Neural cell (in vitro differentiated cells): ENCODE measurements around the gene CRTC3. TPM values are rescaled to one million over a fixed set of nuclear protein-coding genes. Genes with fewer than 3 reads are reported as not detected.

Experiments
- H2AFZ ChIP-seq: fragments of 200-600, 300-800 bp; sonication (generic), shearing (Covaris generic); 2 replicates; pipeline ENCODE4 v1.6.0; 2014; ENCODE audit warnings: low read depth, mild to moderate bottlenecking, antibody characterized with exemption, low read length, moderate library complexity
- H3F3A ChIP-seq: fragments of 200-600 bp; shearing (Covaris generic); 2 replicates; pipeline ENCODE4 v1.6.1; 2016; ENCODE audit warnings: mild to moderate bottlenecking, moderate library complexity, mixed read lengths, antibody characterized with exemption, low read length; ENCODE audit not compliant: insufficient read depth, poor library complexity, severe bottlenecking
- H3K27ac ChIP-seq: fragments of 200-600, 300-800 bp; sonication (generic), shearing (Covaris generic); 2 replicates; pipeline ENCODE4 v1.5.1; 2014; ENCODE audit warnings: mild to moderate bottlenecking, low read length, moderate library complexity
- H3K27me3 ChIP-seq: fragments of 300-800, 200-600 bp; sonication (generic), shearing (Covaris generic); 2 replicates; pipeline ENCODE4 v1.6.0; 2014; ENCODE audit warnings: mild to moderate bottlenecking, low read depth, low read length, moderate library complexity; ENCODE audit not compliant: insufficient read depth
- H3K36me3 ChIP-seq: fragments of 300-800, 200-600 bp; sonication (generic), shearing (Covaris generic); 2 replicates; pipeline ENCODE4 v1.5.1; 2014; ENCODE audit warnings: mild to moderate bottlenecking, antibody characterized with exemption, low read length, moderate library complexity; ENCODE audit not compliant: insufficient read depth
- H3K4me2 ChIP-seq: fragments of 300-800, 200-600 bp; sonication (generic), shearing (Covaris generic); 2 replicates; pipeline ENCODE4 v1.6.0; 2014; ENCODE audit warnings: mild to moderate bottlenecking, low read length
- H3K4me3 ChIP-seq: fragments of 300-800, 200-600 bp; sonication (generic), shearing (Covaris generic); 2 replicates; pipeline ENCODE4 v1.5.1; 2014; ENCODE audit warnings: mild to moderate bottlenecking, low read length, moderate library complexity
- H3K79me2 ChIP-seq: fragments of 200-600 bp; shearing (Covaris generic); replicated peaks from 2 replicates; pipeline ENCODE4 v1.6.0; 2014; ENCODE audit warnings: mild to moderate bottlenecking, low read length, moderate library complexity; ENCODE audit not compliant: insufficient read depth
- H3K9ac ChIP-seq: fragments of 300-800, 200-600 bp; sonication (generic), shearing (Covaris generic); 2 replicates; pipeline ENCODE4 v1.6.1; 2016; ENCODE audit warnings: mild to moderate bottlenecking, low read length, mixed read lengths
- H3K9me2 ChIP-seq: fragments of 200-600 bp; shearing (Covaris generic); 2 replicates; pipeline ENCODE4 v1.6.1; 2016; ENCODE audit warnings: mild to moderate bottlenecking, low read length, mixed read lengths; ENCODE audit not compliant: insufficient read depth
- H3K9me3 ChIP-seq: fragments of 200-600, 300-800 bp; sonication (generic), shearing (Covaris generic); 2 replicates; pipeline ENCODE4 v1.6.1; 2016; ENCODE audit warnings: mild to moderate bottlenecking, mixed run types, low read length, moderate library complexity, mixed read lengths
- H4K20me1 ChIP-seq: fragments of 200-600 bp; shearing (Covaris generic); 2 replicates; pipeline ENCODE4 v1.6.1; 2016; ENCODE audit warnings: mild to moderate bottlenecking, mixed run types; ENCODE audit not compliant: insufficient read depth
- CTCF ChIP-seq: fragments of 450-650 bp; IDR thresholded peaks from 2 replicates; pipeline ENCODE4 v1.5.1; 2014; ENCODE audit warnings: antibody characterized with exemption, mild to moderate bottlenecking, moderate library complexity; ENCODE audit not compliant: poor library complexity, severe bottlenecking
- EP300 ChIP-seq: fragments of 450-650 bp; conservative IDR thresholded peaks from 2 replicates; pipeline ENCODE4 v1.6.1; 2014; ENCODE audit warnings: antibody characterized with exemption, mild to moderate bottlenecking, moderate library complexity; ENCODE audit not compliant: poor library complexity, severe bottlenecking
- EZH2 ChIP-seq: fragments of 200-600, 300-800 bp; shearing (Covaris generic), sonication (generic); IDR thresholded peaks from 2 replicates; pipeline ENCODE4 v1.6.1; 2014; ENCODE audit warnings: antibody characterized with exemption, low read length, borderline replicate concordance, mild to moderate bottlenecking; ENCODE audit not compliant: insufficient read depth, poor library complexity, severe bottlenecking
- MXI1 ChIP-seq: fragments of 450-650 bp; conservative IDR thresholded peaks from 2 replicates; pipeline ENCODE4 v1.6.1; 2014; ENCODE audit warnings: antibody characterized with exemption, mild to moderate bottlenecking; ENCODE audit not compliant: poor library complexity, severe bottlenecking
- POLR2AphosphoS5 ChIP-seq: IDR thresholded peaks from 2 replicates; pipeline ENCODE4 v1.6.1; 2012
- RAD21 ChIP-seq: fragments of 450-650 bp; conservative IDR thresholded peaks from 2 replicates; pipeline ENCODE4 v1.6.1; 2014; ENCODE audit warnings: antibody characterized with exemption, mild to moderate bottlenecking, moderate library complexity
- REST ChIP-seq: IDR thresholded peaks from 2 replicates; pipeline ENCODE4 v1.6.1; 2012; ENCODE audit warnings: borderline replicate concordance
- SMC3 ChIP-seq: fragments of 450-650 bp; conservative IDR thresholded peaks from 2 replicates; pipeline ENCODE4 v1.6.1; 2014; ENCODE audit warnings: antibody characterized with exemption, mild to moderate bottlenecking, moderate library complexity; ENCODE audit not compliant: poor library complexity
- TAF1 ChIP-seq: IDR thresholded peaks from 2 replicates; pipeline ENCODE4 v1.6.1; 2012; ENCODE audit warnings: low read depth
- polyA plus RNA-seq: library from polyadenylated mRNA; depleted of rRNA; stranded (reverse); fragments of >200 nt; gene quantifications from 2 replicates; pipeline ENCODE4 v1.2.3, GENCODE V29; 2014

The CRTC3 gene
- polyA plus RNA-seq, 1 donor from 2014 or later, result 5.5 TPM

- H3F3A ChIP-seq, result no peaks in the 10 kb centered on the region
- H3K79me2 ChIP-seq, result no peaks in the 10 kb centered on the region
- no peaks in the 10 kb centered on the region for H3K27me3 ChIP-seq
- no peak overlapping the region for H3K4me3 ChIP-seq
- no peaks in the 10 kb centered on the region for H3K9me2 ChIP-seq
- no peaks in the 10 kb centered on the region for H3K36me3 ChIP-seq
- no peak overlapping the region for H2AFZ ChIP-seq
- no peak overlapping the region for H3K27ac ChIP-seq
- no peak overlapping the region for H3K4me2 ChIP-seq
- TF ChIP-seq MXI1, result no peak
- TF ChIP-seq CTCF, result no peak
- no peak for TF ChIP-seq EZH2
- TF ChIP-seq EP300, result no peak
- no peak for TF ChIP-seq POLR2AphosphoS5
- TF ChIP-seq TAF1, result no peak
- no peak for TF ChIP-seq SMC3
- TF ChIP-seq REST, result no peak
- TF ChIP-seq RAD21, result no peak
- no peaks in the 10 kb centered on the region for H3K9me3 ChIP-seq
- no peak overlapping the region for H3K9ac ChIP-seq
- H4K20me1 ChIP-seq, result no peaks in the 10 kb centered on the region
Observed at GRCh38 chr15:90620379-90621067, 90.8 kb downstream of the CRTC3 start.

GRCh38 chr15:90623854-90624253 is 94.1 kb downstream of the CRTC3 start:
- H2AFZ ChIP-seq, result no peak overlapping the region
- no peak overlapping the region for H3K27ac ChIP-seq
- H3K27me3 ChIP-seq, result no peaks in the 10 kb centered on the region
- no peak for TF ChIP-seq POLR2AphosphoS5
- TF ChIP-seq TAF1, result no peak
- TF ChIP-seq MXI1, result no peak
- TF ChIP-seq EZH2, result no peak
- no peak for TF ChIP-seq SMC3
- no peak overlapping the region for H3K4me3 ChIP-seq
- no peaks in the 10 kb centered on the region for H3K9me3 ChIP-seq
- no peak overlapping the region for H3K9ac ChIP-seq
- H3K9me2 ChIP-seq, result no peaks in the 10 kb centered on the region
- H3K4me2 ChIP-seq, result no peak overlapping the region
- no peaks in the 10 kb centered on the region for H3F3A ChIP-seq
- H3K36me3 ChIP-seq, result peaks cover 2% of the 10 kb centered on the region
- no peaks in the 10 kb centered on the region for H3K79me2 ChIP-seq
- H4K20me1 ChIP-seq, result no peaks in the 10 kb centered on the region
